Activated naive CD4-positive, alpha-beta T cell treated with anti-CD3 and anti-CD28 coated beads, Interleukin-2, amount 10 ng/mL, durations not matched to agents 5 hours and 36 hours (primary cell): ENCODE measurements around the gene ADAM15. TPM values are rescaled to one million over a fixed set of nuclear protein-coding genes. Genes with fewer than 3 reads are reported as not detected.

Experiments
- total RNA-seq, 2 experiments: library from RNA; stranded (reverse); gene quantifications; one replicate each; pipeline ENCODE4 v1.2.3, GENCODE V29; 2021

Gene ADAM15, protein sequence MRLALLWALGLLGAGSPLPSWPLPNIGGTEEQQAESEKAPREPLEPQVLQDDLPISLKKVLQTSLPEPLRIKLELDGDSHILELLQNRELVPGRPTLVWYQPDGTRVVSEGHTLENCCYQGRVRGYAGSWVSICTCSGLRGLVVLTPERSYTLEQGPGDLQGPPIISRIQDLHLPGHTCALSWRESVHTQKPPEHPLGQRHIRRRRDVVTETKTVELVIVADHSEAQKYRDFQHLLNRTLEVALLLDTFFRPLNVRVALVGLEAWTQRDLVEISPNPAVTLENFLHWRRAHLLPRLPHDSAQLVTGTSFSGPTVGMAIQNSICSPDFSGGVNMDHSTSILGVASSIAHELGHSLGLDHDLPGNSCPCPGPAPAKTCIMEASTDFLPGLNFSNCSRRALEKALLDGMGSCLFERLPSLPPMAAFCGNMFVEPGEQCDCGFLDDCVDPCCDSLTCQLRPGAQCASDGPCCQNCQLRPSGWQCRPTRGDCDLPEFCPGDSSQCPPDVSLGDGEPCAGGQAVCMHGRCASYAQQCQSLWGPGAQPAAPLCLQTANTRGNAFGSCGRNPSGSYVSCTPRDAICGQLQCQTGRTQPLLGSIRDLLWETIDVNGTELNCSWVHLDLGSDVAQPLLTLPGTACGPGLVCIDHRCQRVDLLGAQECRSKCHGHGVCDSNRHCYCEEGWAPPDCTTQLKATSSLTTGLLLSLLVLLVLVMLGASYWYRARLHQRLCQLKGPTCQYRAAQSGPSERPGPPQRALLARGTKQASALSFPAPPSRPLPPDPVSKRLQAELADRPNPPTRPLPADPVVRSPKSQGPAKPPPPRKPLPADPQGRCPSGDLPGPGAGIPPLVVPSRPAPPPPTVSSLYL
- total RNA-seq: 10 to 100 TPM; 50.6 to 50.7 TPM

DNA sequence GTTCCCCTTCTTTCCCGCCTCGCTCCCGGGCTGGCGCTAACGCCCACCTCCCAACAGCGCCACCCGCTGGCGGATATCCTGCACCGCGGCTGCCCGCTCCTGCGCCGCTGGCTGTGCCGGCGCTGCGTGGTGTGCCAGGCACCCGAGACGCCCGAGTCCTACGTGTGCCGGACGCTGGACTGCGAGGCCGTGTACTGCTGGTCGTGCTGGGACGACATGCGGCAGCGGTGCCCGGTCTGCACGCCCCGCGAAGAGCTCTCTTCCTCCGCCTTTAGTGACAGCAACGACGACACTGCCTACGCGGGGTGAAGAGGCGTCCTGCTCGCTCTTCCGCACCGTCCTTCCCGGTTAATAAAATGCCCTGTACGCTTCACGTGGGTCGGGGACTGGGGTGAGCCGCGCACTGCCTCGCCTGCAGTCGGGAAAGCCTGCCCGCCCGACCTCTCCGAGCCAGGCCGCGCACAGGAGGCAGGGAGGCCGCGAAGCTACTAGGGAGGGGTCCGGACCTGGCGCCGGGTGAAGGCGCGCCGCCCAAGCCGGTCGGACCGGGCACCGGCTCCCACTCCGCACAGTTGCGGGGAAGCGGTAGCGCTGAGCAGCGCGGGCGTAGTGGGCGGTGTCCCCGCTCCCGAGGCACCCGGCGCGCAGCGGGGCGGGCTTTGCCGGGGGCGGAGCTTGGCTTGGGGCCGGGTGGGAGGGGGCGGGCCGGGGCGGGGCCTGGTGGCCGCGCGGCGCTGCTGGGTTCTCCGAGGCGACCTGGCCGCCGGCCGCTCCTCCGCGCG lies at the start of gene ADAM15:
TSS of gene ADAM15 (plus strand) at position 757 of the 782 bp plus-strand sequence. CDS start 71 bp downstream, outside the sequence.

GRCh38 chr1:155002464-155003226 lies 48.5 kb upstream of the ADAM15 start, which contains the start of gene ZBTB7B:
TSS of gene ZBTB7B (plus strand) at chr1:155002802. CDS start at chr1:155014661, 11,859 bp downstream.

GRCh38 chr1:155033524-155033923 lies 17.6 kb upstream of the ADAM15 start, which contains the start of the genes DCST1 and DCST2:
TSS of gene DCST1 (plus strand) at chr1:155033824. CDS start at chr1:155034037, 213 bp downstream.
TSS of gene DCST2 (minus strand) at chr1:155033781. CDS start at chr1:155033701, 80 bp downstream.

GRCh38 chr1:155063550-155064110 lies 12.5 kb downstream of the ADAM15 start, which contains the start of gene EFNA4:
TSS of gene EFNA4 (plus strand) at chr1:155063740. CDS start at chr1:155063824, 84 bp downstream.

DNA sequence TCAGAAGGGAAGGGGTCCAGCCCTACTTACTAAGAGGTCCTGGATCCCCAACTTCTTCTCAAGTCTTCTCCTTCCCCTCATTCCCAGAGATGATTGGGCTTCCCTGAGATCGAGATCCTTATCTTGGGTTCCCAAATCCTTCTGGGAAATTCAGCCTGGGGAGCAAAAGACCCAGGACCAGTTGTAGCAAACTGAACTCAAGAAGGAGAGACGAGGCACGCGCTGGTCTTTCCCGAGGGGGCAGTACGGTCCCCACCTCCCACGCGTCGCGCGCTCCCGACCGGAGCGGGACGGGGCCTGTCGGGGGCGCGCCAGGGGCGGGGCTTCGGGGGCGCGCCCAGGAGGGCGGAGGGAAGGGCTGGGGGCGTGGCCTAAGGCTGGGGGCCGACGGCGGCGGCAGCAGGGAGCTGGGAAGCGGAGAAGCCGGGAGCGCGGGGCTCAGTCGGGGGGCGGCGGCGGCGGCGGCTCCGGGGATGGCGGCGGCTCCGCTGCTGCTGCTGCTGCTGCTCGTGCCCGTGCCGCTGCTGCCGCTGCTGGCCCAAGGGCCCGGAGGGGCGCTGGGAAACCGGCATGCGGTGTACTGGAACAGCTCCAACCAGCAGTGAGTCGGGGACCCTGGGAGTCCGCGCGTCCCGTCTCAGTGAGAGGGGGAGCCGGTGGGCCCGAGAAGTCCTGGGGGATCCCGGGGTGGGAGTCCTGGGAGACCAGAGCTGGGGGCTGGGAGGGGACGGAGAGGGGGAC lies 27.5 kb downstream of the ADAM15 start, which contains the start of gene EFNA3:
TSS of gene EFNA3 (plus strand) at position 369 of the 741 bp plus-strand sequence. CDS start at position 474, 105 bp downstream.

Other genes with a start within 250 kb of the ADAM15 start
- under 1 TPM; 0.02 to 0.03 TPM for gene KCNN3, start 181.0 kb upstream of the ADAM15 start, total RNA-seq
- 10 to 100 TPM; 29.6 to 33.1 TPM for gene PMVK, start 114.6 kb upstream of the ADAM15 start, total RNA-seq
- gene PBXIP1, start 95.2 kb upstream of the ADAM15 start, total RNA-seq: 100 to 1,000 TPM; 101 to 102 TPM
- gene PYGO2, start 89.5 kb upstream of the ADAM15 start, total RNA-seq: 10 to 100 TPM; 42.7 to 43.0 TPM
- 10 to 100 TPM; 66.7 to 72.8 TPM for gene SHC1, start 80.6 kb upstream of the ADAM15 start, total RNA-seq
- 100 to 1,000 TPM; 104 to 118 TPM for gene CKS1B, start 76.6 kb upstream of the ADAM15 start, total RNA-seq
- 10 to 100 TPM; 34.2 to 38.9 TPM for gene FLAD1, start 68.0 kb upstream of the ADAM15 start, total RNA-seq
- gene LENEP, start 57.7 kb upstream of the ADAM15 start, total RNA-seq: 1 to 10 TPM in 1 of 2 experiments, under 1 TPM in 1; 0.63 to 1.2 TPM
- gene ZBTB7B, start 48.5 kb upstream of the ADAM15 start, total RNA-seq: 100 to 1,000 TPM; 119 TPM
- 1 to 10 TPM in 1 of 2 experiments, under 1 TPM in 1; 0.79 to 1.2 TPM for gene DCST2, start 17.5 kb upstream of the ADAM15 start, total RNA-seq
- not detected for gene DCST1, start 17.5 kb upstream of the ADAM15 start, total RNA-seq
- 1 to 10 TPM; 9.0 to 9.6 TPM for gene EFNA4, start 12.4 kb downstream of the ADAM15 start, total RNA-seq
- gene EFNA3, start 27.5 kb downstream of the ADAM15 start, total RNA-seq: 1 to 10 TPM; 4.1 to 4.2 TPM
- gene EFNA1, start 76.6 kb downstream of the ADAM15 start, total RNA-seq: under 1 TPM; 0.25 to 0.26 TPM
- 10 to 100 TPM; 44.1 to 49.0 TPM for gene SLC50A1, start 84.5 kb downstream of the ADAM15 start, total RNA-seq
- gene DPM3, start 89.2 kb downstream of the ADAM15 start, total RNA-seq: 10 to 100 TPM; 60.3 to 66.8 TPM
- 100 to 1,000 TPM; 173 to 190 TPM for gene KRTCAP2, start 122.0 kb downstream of the ADAM15 start, total RNA-seq
- gene TRIM46, start 122.5 kb downstream of the ADAM15 start, total RNA-seq: 10 to 100 TPM; 16.4 to 19.1 TPM
- 10 to 100 TPM; 28.2 to 31.5 TPM for gene THBS3, start 156.6 kb downstream of the ADAM15 start, total RNA-seq
- gene MTX1, start 157.4 kb downstream of the ADAM15 start, total RNA-seq: 10 to 100 TPM; 30.3 to 30.6 TPM
- gene ENTREP3, start 204.2 kb downstream of the ADAM15 start, total RNA-seq: 10 to 100 TPM; 21.1 to 23.2 TPM
- 10 to 100 TPM; 83.3 to 85.5 TPM for gene SCAMP3, start 211.0 kb downstream of the ADAM15 start, total RNA-seq
- 100 to 1,000 TPM; 100 to 104 TPM for gene CLK2, start 222.2 kb downstream of the ADAM15 start, total RNA-seq
- gene HCN3, start 226.1 kb downstream of the ADAM15 start, total RNA-seq: 1 to 10 TPM; 4.3 TPM